Effector memory CD4-positive, alpha-beta T cell (primary cell): ENCODE measurements around the gene PRKAR1B.

Source experiments
- DNase-seq, 3 donors: peaks; one replicate each; pipeline ENCODE4 v3.0.0-alpha.2; 2020
- H3K27ac ChIP-seq: 2 replicates; pipeline ENCODE4 v1.7.0; 2013; ENCODE audit warnings: mild to moderate bottlenecking, low read length, moderate library complexity; ENCODE audit not compliant: insufficient read depth, poor library complexity, severe bottlenecking
- H3K27me3 ChIP-seq: replicated peaks from 2 replicates; pipeline ENCODE4 v1.7.0; 2013; ENCODE audit warnings: mild to moderate bottlenecking, low read length; ENCODE audit not compliant: insufficient read depth, control insufficient read depth, poor library complexity, severe bottlenecking
- H3K36me3 ChIP-seq: 2 replicates; pipeline ENCODE4 v1.7.0; 2013; ENCODE audit warnings: mild to moderate bottlenecking, low read length, moderate library complexity; ENCODE audit not compliant: control insufficient read depth, insufficient read depth
- H3K4me1 ChIP-seq: 2 replicates; pipeline ENCODE4 v1.7.0; 2013; ENCODE audit warnings: low read length, mild to moderate bottlenecking; ENCODE audit not compliant: control insufficient read depth, insufficient read depth, poor library complexity, severe bottlenecking
- H3K4me3 ChIP-seq: 2 replicates; pipeline ENCODE4 v1.7.0; 2013; ENCODE audit warnings: low read length, low read depth, mild to moderate bottlenecking; ENCODE audit not compliant: insufficient read depth, poor library complexity, severe bottlenecking
- H3K9me3 ChIP-seq: 2 replicates; pipeline ENCODE4 v1.7.0; 2013; ENCODE audit warnings: mild to moderate bottlenecking, low read length, moderate library complexity; ENCODE audit not compliant: control insufficient read depth

PRKAR1B gene

DNA sequence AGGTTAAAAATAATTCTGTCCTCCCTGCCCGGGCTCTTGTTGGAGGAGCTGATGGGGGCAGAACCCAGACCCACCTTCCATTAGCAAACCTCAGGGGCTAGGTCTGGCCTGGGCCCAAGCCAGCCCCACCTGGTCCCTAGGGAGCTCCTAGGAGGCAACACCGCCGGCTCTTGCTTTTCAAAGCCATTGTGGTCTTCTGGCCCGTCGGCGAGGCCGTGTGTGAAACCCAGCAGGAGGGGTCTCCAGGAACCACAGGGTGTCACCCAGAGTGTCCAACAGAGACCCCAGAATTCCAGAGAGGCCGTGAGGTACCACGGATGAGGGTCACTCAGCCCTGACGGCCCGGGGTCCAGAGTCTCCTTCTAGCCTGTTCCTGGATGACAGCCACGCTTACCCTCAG, 190.8 kb downstream of the PRKAR1B start:
- no peak for DNase-seq
- Histone ChIP-seq H3K9me3 (no peaks in the 10 kb centered on the region), H3K4me3 (no peak overlapping the region), H3K27me3 (no peaks in the 10 kb centered on the region), H3K4me1 (no peaks in the 10 kb centered on the region), H3K27ac (no peak overlapping the region), H3K36me3 (no peaks in the 10 kb centered on the region)

DNA sequence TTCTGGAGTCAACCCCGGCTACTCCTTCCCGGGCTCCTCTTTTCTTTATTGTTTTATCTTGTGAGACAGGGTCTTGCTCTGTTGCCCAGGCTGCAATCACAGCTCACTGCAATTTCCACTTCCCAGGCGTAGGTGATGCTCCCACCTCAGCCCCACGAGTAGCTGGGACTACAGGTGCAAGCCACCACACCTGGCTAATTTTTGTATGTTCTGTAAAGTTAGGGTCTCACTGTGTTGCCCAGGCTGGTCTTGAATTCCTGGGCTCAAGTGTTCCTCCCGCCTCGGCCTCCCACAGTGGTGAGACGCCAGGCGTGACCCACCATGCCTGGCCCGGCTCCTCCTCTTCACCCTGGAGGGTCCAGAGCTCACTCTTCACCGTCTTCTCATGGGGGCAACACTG, 192.1 kb downstream of the PRKAR1B start:
- Histone ChIP-seq H3K27ac (no peak overlapping the region), H3K36me3 (no peaks in the 10 kb centered on the region), H3K27me3 (no peaks in the 10 kb centered on the region), H3K4me3 (no peak overlapping the region), H3K9me3 (no peaks in the 10 kb centered on the region), H3K4me1 (no peaks in the 10 kb centered on the region)
- no peak for DNase-seq

DNA sequence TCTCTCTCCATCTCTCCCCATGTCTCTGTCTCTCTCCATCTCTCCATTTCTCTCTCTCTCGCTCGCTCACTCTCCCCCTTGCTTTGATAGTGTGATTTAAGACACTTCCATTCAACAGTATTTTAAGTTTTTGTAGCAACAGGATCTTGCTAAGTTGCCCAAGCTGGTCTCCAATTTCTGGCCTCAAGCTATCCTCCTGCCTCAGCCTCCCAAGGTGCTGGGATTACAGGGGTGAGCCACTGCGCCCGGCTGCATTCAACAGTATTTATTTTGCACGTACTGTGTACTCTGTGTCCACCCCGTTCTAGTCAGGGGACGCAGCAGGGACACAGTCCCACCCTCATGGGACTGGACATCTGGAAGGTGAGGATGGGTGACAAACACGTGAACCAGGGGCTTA, 193.0 kb downstream of the PRKAR1B start:
- Histone ChIP-seq H3K9me3 (no peaks in the 10 kb centered on the region), H3K27ac (no peak overlapping the region), H3K27me3 (no peaks in the 10 kb centered on the region), H3K4me1 (no peaks in the 10 kb centered on the region), H3K36me3 (no peaks in the 10 kb centered on the region), H3K4me3 (no peak overlapping the region)
- no peak for DNase-seq

DNA sequence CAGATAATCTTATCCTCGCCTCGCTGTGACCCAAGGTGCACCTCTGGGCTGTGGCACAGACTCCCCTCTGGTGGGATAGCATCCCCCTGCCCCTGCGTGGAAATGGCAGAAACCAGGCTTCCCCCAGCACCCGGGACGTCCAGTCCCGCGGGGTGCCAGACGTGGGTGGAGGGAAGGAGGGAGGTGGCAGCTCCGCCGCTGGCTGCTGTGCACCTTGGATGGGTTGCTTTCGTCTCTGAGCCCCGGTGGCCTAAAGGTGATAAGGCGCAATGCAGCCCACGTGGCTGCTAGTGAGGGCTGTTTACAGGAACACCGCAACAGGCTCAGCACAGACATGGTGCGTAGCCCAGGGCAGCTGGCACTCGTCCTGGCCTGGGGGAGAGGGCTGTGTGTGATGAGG, 193.8 kb downstream of the PRKAR1B start:
- H3K27me3 ChIP-seq, result no peaks in the 10 kb centered on the region

DNA sequence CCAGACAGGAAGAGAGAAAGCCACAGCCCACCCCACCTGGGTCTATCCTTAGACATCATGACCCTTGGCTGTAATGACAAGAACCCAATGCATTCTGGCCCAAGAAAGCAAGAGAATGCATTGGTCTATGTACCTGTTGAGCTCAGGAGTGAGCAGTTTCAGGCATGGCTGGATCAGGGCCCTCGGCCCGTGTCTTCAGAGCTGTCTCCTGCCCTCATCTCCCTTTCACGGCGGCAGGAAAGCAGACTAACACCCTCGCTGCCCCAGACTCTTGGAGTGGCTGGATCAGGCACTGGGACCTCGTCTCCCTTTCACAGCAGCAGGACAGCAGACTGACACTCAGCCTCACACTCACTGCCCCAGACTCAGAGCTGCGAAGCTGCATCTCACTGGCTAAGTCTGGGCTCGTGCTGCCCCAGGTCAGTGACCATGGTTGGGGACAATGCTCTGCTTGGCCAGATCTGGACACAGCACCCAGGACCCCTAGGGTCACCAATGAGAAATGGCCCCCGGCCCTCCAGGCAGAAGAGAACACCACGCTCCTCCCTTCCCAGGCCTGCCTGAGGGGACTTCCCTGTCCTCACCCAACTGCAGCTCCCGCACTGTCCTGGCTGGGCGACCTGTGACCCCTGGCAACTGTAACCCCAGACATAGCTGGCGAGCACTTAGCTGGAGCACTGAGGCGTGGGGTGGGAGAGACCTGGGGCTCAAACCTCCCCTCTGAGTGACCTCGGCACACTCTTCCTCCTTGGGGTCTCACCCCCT, 194.5 kb downstream of the PRKAR1B start:
- Histone ChIP-seq H3K4me1 (no peaks in the 10 kb centered on the region), H3K36me3 (no peaks in the 10 kb centered on the region), H3K9me3 (no peaks in the 10 kb centered on the region), H3K27me3 (no peaks in the 10 kb centered on the region), H3K4me3 (no peak overlapping the region), H3K27ac (no peak overlapping the region)
- no peak for DNase-seq

More for the DNA sequence above, 193.8 kb downstream of the PRKAR1B start:
- no peak overlapping the region for H3K4me3 ChIP-seq
- no peaks in the 10 kb centered on the region for H3K36me3 ChIP-seq
- H3K4me1 ChIP-seq, result no peaks in the 10 kb centered on the region
- no peak for DNase-seq
- H3K27ac ChIP-seq, result no peak overlapping the region
- no peaks in the 10 kb centered on the region for H3K9me3 ChIP-seq

DNA sequence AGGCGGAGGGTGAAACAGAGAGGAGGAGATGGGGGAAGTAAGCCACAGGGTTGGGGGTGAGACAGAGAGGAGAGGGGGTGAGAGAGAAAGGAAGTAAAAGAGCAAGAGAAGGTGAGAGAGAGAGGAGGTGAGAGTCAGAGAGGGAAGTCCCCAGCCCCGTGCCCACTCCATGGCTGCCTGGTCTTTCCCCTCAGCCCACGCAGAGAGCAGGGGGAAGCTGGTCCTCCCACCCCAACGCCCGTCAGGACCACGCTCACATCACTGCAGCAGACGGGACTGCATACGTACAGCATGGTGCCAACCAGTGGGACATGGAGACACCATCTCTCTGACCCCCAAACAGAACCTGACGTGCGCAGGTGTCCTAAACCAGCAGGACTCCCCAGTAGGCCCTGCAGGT, 195.3 kb downstream of the PRKAR1B start:
- Histone ChIP-seq H3K4me1 (no peaks in the 10 kb centered on the region), H3K36me3 (no peaks in the 10 kb centered on the region), H3K27ac (no peak overlapping the region), H3K27me3 (no peaks in the 10 kb centered on the region), H3K9me3 (no peaks in the 10 kb centered on the region), H3K4me3 (no peak overlapping the region)
- no peak for DNase-seq

DNA sequence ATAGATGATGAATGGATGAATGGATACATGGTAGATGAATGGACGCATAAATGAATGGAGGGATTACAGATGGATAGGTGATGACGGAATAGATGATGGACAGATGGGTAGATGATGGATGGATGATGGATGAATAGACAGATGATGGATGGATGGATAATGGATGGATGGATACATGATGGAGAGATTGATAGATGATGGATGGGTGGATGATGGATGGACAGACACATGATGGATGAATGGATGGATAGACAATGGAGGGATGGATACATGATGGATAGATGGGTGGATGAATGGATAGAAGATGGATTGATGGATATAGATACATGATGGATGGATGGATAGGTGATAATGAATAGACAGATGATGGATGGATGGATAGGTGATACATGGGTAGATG, 198.6 kb downstream of the PRKAR1B start:
- Histone ChIP-seq H3K27me3 (peaks cover 2% of the 10 kb centered on the region), H3K9me3 (no peaks in the 10 kb centered on the region), H3K4me1 (no peaks in the 10 kb centered on the region), H3K4me3 (no peak overlapping the region), H3K36me3 (no peaks in the 10 kb centered on the region), H3K27ac (no peak overlapping the region)
- no peak for DNase-seq

DNA sequence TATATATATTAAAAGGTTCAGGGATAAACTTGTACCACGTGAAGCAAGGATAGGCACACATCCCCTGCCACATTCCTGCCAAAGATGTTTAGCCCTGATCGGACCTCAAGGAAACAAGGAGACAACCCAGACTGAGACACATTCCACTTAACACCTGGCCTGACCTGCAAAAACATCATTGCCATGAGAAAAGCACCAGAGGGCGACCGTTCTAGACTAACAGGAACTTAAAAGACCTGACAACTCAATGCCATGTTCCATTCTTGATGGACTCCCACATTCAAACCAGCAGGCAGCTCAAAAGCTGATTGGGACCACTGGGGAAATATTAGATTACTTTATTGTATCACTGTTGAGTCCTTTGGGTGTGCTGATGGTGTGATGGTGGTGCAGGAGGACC, 199.4 kb downstream of the PRKAR1B start:
- Histone ChIP-seq H3K27ac (no peak overlapping the region), H3K36me3 (no peaks in the 10 kb centered on the region), H3K27me3 (peaks cover 9% of the 10 kb centered on the region), H3K4me3 (no peak overlapping the region), H3K4me1 (peaks cover 2% of the 10 kb centered on the region), H3K9me3 (no peaks in the 10 kb centered on the region)
- DNase-seq, result no peak

DNA sequence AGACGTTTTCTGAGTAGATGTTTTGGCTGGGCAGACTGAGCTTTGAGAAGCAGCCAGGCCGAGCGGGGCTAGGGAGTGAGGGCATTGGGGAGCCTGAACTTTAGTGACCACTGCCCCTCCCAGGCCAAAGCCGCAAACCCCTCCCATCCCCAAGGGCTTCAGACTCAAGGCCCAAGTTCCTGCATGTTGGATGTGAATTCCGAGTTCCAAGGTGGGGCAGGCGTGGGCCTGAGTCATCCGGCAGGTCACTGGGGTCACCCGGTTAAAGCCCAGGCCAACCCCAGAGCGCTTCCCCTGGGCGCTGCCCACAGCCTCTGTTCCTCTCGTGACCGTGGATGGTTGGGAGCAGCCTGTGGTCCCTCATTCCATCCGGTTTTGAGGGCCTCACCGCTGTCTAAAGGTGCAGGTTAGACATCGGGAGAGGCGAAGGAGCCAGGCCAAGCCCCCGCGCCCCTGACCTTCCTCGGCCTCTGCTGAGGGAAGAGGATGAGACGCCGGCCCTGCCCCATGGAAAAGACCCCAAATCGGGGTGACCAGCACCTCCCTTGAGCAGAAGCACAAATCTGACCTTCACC, 200.5 kb downstream of the PRKAR1B start:
- H3K36me3 ChIP-seq, result no peaks in the 10 kb centered on the region
- DNase-seq, result no peak
- peaks cover 21% of the 10 kb centered on the region for H3K27me3 ChIP-seq
- H3K4me1 ChIP-seq, result peaks cover 13% of the 10 kb centered on the region
- H3K27ac ChIP-seq, result no peak overlapping the region
- H3K9me3 ChIP-seq, result no peaks in the 10 kb centered on the region
- H3K4me3 ChIP-seq, result no peak overlapping the region

DNA sequence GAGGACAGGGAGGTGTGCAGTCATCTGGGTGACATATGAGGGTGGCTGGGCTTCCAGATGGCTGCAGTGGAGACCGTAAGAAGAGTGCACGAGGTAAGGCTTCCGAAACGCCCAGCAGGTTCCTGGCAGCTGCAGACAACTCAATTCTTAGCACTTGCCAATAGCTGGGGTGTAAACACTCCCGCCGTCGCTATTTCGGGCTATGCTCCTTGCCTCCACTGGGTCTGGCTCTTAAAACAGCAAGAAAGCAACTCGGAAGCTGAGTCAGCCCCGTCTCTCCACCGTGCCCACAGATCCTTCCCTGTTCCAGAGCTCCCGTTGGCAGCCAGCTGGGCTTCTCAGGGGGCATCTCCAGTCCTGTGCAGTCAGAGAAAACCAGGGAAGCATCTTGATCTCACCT, 201.3 kb downstream of the PRKAR1B start:
- peaks cover 27% of the 10 kb centered on the region for H3K27me3 ChIP-seq
- no peak overlapping the region for H3K4me3 ChIP-seq
- no peaks in the 10 kb centered on the region for H3K36me3 ChIP-seq
- H3K4me1 ChIP-seq, result peaks cover 19% of the 10 kb centered on the region
- no peak overlapping the region for H3K27ac ChIP-seq
- no peak for DNase-seq
- H3K9me3 ChIP-seq, result no peaks in the 10 kb centered on the region
